NCI-H526 (cell line): ENCODE results near the gene NKX2-3.

Experiments used
- DNase-seq, 2 experiments: peaks; one replicate each; lab custom pipeline; 2025; lab: John Stamatoyannopoulos, UW

NKX2-3 gene

GRCh38 chr10:99579971-99580370, 47.2 kb downstream of the NKX2-3 start:
- no peak for DNase-seq

- DNase-seq = no peak
These were observed 49.6 kb downstream of the NKX2-3 start for GRCh38 chr10:99582255-99582770.

GRCh38 chr10:99583687-99584086, 50.9 kb downstream of the NKX2-3 start:
- no peak for DNase-seq
